Activated T-cell treated with anti-CD3 and anti-CD28 coated beads for 4 hours (primary cell): Measurements from ENCODE around the gene PHC3.
"Not testable (repeated sequence)": the region's sequence is repeated elsewhere in the genome, so short reads cannot be mapped to it uniquely, and the experiment has no call there.

Source experiments
- DNase-seq: peaks from one replicate; pipeline ENCODE4 v3.0.0-alpha.2; 2020

The PHC3 gene

GRCh38 chr3:170128259-170128976, 53.1 kb downstream of the PHC3 start:
- DNase-seq: no peak

- DNase-seq: no peak
Observed at GRCh38 chr3:170117134-170117533, 64.4 kb downstream of the PHC3 start.

GRCh38 chr3:170114165-170114564, 67.4 kb downstream of the PHC3 start:
- DNase-seq: not testable (repeated sequence)

GRCh38 chr3:170111147-170111771, 70.3 kb downstream of the PHC3 start:
- DNase-seq: no peak

GRCh38 chr3:170109579-170110293, 71.8 kb downstream of the PHC3 start:
- DNase-seq: no peak

GRCh38 chr3:170108955-170109354, 72.6 kb downstream of the PHC3 start:
- DNase-seq: no peak

GRCh38 chr3:170107941-170108340, 73.6 kb downstream of the PHC3 start:
- DNase-seq: no peak

- no peak for DNase-seq
Observed at GRCh38 chr3:170102431-170102830, 79.1 kb downstream of the PHC3 start.

GRCh38 chr3:170100944-170101343, 80.6 kb downstream of the PHC3 start:
- DNase-seq: no peak

GRCh38 chr3:170098753-170099152, 82.8 kb downstream of the PHC3 start:
- no peak for DNase-seq

- DNase-seq: no peak
Observed at GRCh38 chr3:170096342-170096741, 85.2 kb downstream of the PHC3 start.

- DNase-seq: no peak
Observed at GRCh38 chr3:170095771-170096170, 85.8 kb downstream of the PHC3 start.

- no peak for DNase-seq
Observed at GRCh38 chr3:170092907-170093306, 88.6 kb downstream of the PHC3 start.

GRCh38 chr3:170090601-170090981, 90.9 kb downstream of the PHC3 start:
- DNase-seq: no peak

- DNase-seq: no peak
Observed at GRCh38 chr3:170089862-170090600, 91.5 kb downstream of the PHC3 start.

- DNase-seq: no peak
Observed at GRCh38 chr3:170085396-170085795, 96.1 kb downstream of the PHC3 start.

- DNase-seq: no peak
Observed at GRCh38 chr3:170083343-170083742, 98.2 kb downstream of the PHC3 start.

GRCh38 chr3:170081079-170081741, 100.3 kb downstream of the PHC3 start:
- no peak for DNase-seq

- DNase-seq: no peak
Observed at GRCh38 chr3:170080605-170081004, 100.9 kb downstream of the PHC3 start.

GRCh38 chr3:170079536-170080165, 101.9 kb downstream of the PHC3 start:
- no peak for DNase-seq

- no peak for DNase-seq
Observed at GRCh38 chr3:170078620-170079281, 102.8 kb downstream of the PHC3 start.

- DNase-seq: no peak
Observed at GRCh38 chr3:170077361-170077760, 104.2 kb downstream of the PHC3 start.
